Vagina (tissue), 2 donors: ENCODE results near the gene GFRAL.

Experiments
- POLR2A ChIP-seq, 2 donors: fragments of 450-650 bp; IDR thresholded peaks; one replicate each; pipeline ENCODE4 v1.6.1; 2017; ENCODE audit warnings: antibody characterized with exemption in 2 of 2, mild to moderate bottlenecking in 2 of 2, moderate library complexity in 2 of 2
- TF ChIP-seq, protein P1 (sequence below), 3 experiments: fragments of 450-650 bp in 2 of 3; fragments of 200-600 bp in 1 of 3; sonication (generic) in 1 of 3; IDR thresholded peaks; one replicate each; pipeline ENCODE4 v1.5.1; 2017 to 2019; ENCODE audit warnings: antibody characterized with exemption in 3 of 3, mild to moderate bottlenecking in 2 of 3, moderate library complexity in 2 of 3

GRCh38 chr6:55449225-55449624 lies 122.0 kb downstream of the GFRAL start:
- TF ChIP-seq, protein P1, sequence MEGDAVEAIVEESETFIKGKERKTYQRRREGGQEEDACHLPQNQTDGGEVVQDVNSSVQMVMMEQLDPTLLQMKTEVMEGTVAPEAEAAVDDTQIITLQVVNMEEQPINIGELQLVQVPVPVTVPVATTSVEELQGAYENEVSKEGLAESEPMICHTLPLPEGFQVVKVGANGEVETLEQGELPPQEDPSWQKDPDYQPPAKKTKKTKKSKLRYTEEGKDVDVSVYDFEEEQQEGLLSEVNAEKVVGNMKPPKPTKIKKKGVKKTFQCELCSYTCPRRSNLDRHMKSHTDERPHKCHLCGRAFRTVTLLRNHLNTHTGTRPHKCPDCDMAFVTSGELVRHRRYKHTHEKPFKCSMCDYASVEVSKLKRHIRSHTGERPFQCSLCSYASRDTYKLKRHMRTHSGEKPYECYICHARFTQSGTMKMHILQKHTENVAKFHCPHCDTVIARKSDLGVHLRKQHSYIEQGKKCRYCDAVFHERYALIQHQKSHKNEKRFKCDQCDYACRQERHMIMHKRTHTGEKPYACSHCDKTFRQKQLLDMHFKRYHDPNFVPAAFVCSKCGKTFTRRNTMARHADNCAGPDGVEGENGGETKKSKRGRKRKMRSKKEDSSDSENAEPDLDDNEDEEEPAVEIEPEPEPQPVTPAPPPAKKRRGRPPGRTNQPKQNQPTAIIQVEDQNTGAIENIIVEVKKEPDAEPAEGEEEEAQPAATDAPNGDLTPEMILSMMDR (IDR thresholded peaks at IDR 0.05): no peak
- no peak for TF ChIP-seq POLR2A (IDR thresholded peaks at IDR 0.05)
